Measurements from ENCODE around the gene GPR15LG. TPM values are rescaled to one million over a fixed set of nuclear protein-coding genes. Genes with fewer than 3 reads are reported as not detected.

GPR15LG gene
- total RNA-seq, 1 donor from 2014 or later: not detected

- no peaks in the 10 kb centered on the region for H3K4me1 Mint-ChIP-seq (ENCODE audit: low read depth)
- H3K4me3 Mint-ChIP-seq (ENCODE audit: unreplicated experiment): no peak overlapping the region
- DNase-seq (ENCODE audit: low spot score): no peak
- H3K27me3 Mint-ChIP-seq (ENCODE audit: low read depth): peaks cover 26% of the 10 kb centered on the region
- H3K9me3 Mint-ChIP-seq (ENCODE audit: low read depth): no peaks in the 10 kb centered on the region
- no peak for TF ChIP-seq CTCF (IDR thresholded peaks at IDR 0.05)
- H3K36me3 Mint-ChIP-seq (ENCODE audit: low read depth): no peaks in the 10 kb centered on the region
- no peak overlapping the region for H3K27ac Mint-ChIP-seq (ENCODE audit: unreplicated experiment)
Observed at GRCh38 chr10:84204610-84205009, 31.0 kb downstream of the GPR15LG start.

- no peaks in the 10 kb centered on the region for H3K9me3 Mint-ChIP-seq (ENCODE audit: low read depth)
- no peak overlapping the region for H3K27ac Mint-ChIP-seq (ENCODE audit: unreplicated experiment)
- peak; percentile 75 for TF ChIP-seq CTCF (IDR thresholded peaks at IDR 0.05)
- H3K4me3 Mint-ChIP-seq (ENCODE audit: unreplicated experiment): no peak overlapping the region
- peaks cover 24% of the 10 kb centered on the region for H3K27me3 Mint-ChIP-seq (ENCODE audit: low read depth)
- no peaks in the 10 kb centered on the region for H3K4me1 Mint-ChIP-seq (ENCODE audit: low read depth)
- no peaks in the 10 kb centered on the region for H3K36me3 Mint-ChIP-seq (ENCODE audit: low read depth)
- no peak for DNase-seq (ENCODE audit: low spot score)
Observed at GRCh38 chr10:84205049-84205852, 31.6 kb downstream of the GPR15LG start.

- Mint-ChIP-seq H3K4me3 (ENCODE audit: unreplicated experiment) (no peak overlapping the region), H3K27ac (ENCODE audit: unreplicated experiment) (no peak overlapping the region), H3K27me3 (ENCODE audit: low read depth) (peaks cover 21% of the 10 kb centered on the region), H3K4me1 (ENCODE audit: low read depth) (no peaks in the 10 kb centered on the region), H3K9me3 (ENCODE audit: low read depth) (no peaks in the 10 kb centered on the region), H3K36me3 (ENCODE audit: low read depth) (no peaks in the 10 kb centered on the region)
- no peak for DNase-seq (ENCODE audit: low spot score)
- peak; percentile 28 for TF ChIP-seq CTCF (IDR thresholded peaks at IDR 0.05)
Observed at GRCh38 chr10:84205853-84206525, 32.4 kb downstream of the GPR15LG start.

- no peak overlapping the region for H3K27ac Mint-ChIP-seq (ENCODE audit: unreplicated experiment)
- DNase-seq (ENCODE audit: low spot score): no peak
- H3K9me3 Mint-ChIP-seq (ENCODE audit: low read depth): no peaks in the 10 kb centered on the region
- H3K4me3 Mint-ChIP-seq (ENCODE audit: unreplicated experiment): no peak overlapping the region
- TF ChIP-seq CTCF (IDR thresholded peaks at IDR 0.05): no peak
- H3K27me3 Mint-ChIP-seq (ENCODE audit: low read depth): peaks cover 30% of the 10 kb centered on the region
- no peaks in the 10 kb centered on the region for H3K4me1 Mint-ChIP-seq (ENCODE audit: low read depth)
- H3K36me3 Mint-ChIP-seq (ENCODE audit: low read depth): no peaks in the 10 kb centered on the region
Observed at GRCh38 chr10:84208023-84208422, 34.4 kb downstream of the GPR15LG start.

GRCh38 chr10:84211566-84211965 lies 38.0 kb downstream of the GPR15LG start:
- no peak for TF ChIP-seq CTCF (IDR thresholded peaks at IDR 0.05)
- no peak for DNase-seq (ENCODE audit: low spot score)
- H3K27me3 Mint-ChIP-seq (ENCODE audit: low read depth): peaks cover 27% of the 10 kb centered on the region
- no peaks in the 10 kb centered on the region for H3K4me1 Mint-ChIP-seq (ENCODE audit: low read depth)
- no peaks in the 10 kb centered on the region for H3K36me3 Mint-ChIP-seq (ENCODE audit: low read depth)
- H3K4me3 Mint-ChIP-seq (ENCODE audit: unreplicated experiment): no peak overlapping the region
- H3K9me3 Mint-ChIP-seq (ENCODE audit: low read depth): no peaks in the 10 kb centered on the region
- H3K27ac Mint-ChIP-seq (ENCODE audit: unreplicated experiment): no peak overlapping the region
